ENCODE results near the gene C12orf60. TPM values are rescaled to one million over a fixed set of nuclear protein-coding genes. Genes with fewer than 3 reads are reported as not detected.
A peak's percentile ranks its signal among the peaks of the same experiment; 100 is the strongest.

Gene C12orf60
- total RNA-seq, 1 donor from 2014 or later, result 1.9 TPM

DNA sequence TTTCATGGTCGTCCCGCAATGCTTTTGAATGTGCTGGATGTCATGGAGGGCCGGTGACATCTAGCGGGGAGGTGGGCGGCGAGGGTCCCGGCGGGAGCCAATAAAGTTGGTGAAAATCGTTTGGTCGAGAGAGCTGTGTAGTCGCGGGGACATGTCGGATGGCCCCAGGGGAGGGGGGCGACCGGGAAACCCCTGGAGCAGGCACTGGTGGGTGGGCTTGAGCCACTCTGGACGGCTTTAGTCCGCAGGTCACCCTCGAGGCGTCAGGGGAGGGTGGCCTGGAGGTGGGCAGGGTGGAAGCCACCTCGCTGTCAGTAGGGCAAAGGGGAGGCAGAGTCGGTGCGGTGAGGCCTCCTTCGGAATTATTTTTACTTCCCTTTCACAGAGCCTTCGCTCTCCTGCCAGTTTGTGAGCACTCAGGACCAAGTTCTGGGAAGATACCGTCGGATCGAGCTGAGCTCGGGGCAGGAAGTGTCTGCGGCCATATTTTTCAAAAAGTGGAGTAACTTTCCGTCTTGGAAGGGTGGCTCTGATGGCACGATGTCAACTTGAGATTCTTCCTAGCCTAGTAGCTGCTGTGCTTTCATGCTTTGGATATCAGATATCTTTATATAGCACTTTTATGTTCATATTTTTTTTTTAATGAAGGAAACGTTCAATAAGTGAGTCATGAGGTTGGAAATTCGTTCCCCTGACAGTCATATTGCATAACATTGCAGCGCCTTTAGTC lies 28.4 kb upstream of the C12orf60 start:
- intact Hi-C loops (cut with micrococcal nuclease), result loop anchor here (5.0 kb wide), 1 partner anchor 222 kb away; no protein-coding TSS in a partner anchor
- H3K9me3 ChIP-seq (replicated peaks), result no peaks in the 10 kb centered on the region
- H3K27me3 ChIP-seq (ENCODE audit: low read depth), result no peaks in the 10 kb centered on the region
- peak overlapping the region; percentile 94 for H3K27ac ChIP-seq (replicated peaks)
- no peaks in the 10 kb centered on the region for H3K36me3 ChIP-seq
- H3K4me1 ChIP-seq, result peaks cover 45% of the 10 kb centered on the region
- TF ChIP-seq CTCF (IDR thresholded peaks at IDR 0.05; ENCODE audit: borderline replicate concordance), result no peak
- peak overlapping the region; percentile 81 for H3K4me3 ChIP-seq
- peak; percentile 31 for DNase-seq

DNA sequence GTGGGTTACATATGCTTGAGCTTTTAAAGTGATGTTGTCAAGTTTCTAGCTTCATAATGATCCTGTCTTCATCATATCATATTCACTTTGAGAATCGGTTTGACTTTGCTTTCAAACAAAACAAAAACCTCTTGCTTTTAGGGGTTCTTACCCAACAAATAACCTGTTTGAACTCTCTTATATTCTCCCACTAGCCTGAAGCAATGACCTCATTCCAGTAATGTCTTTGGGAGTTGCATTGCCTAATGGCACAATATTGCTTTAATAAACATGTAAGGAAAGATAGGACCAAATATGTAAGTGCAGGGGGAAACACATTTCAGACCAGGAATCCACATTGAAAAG lies 27.9 kb upstream of the C12orf60 start:
- H3K36me3 ChIP-seq, result no peaks in the 10 kb centered on the region
- H3K27me3 ChIP-seq (ENCODE audit: low read depth), result no peaks in the 10 kb centered on the region
- H3K9me3 ChIP-seq (replicated peaks), result no peaks in the 10 kb centered on the region
- no peak for TF ChIP-seq CTCF (IDR thresholded peaks at IDR 0.05; ENCODE audit: borderline replicate concordance)
- H3K4me3 ChIP-seq, result peak overlapping the region; percentile 81
- H3K4me1 ChIP-seq, result peaks cover 39% of the 10 kb centered on the region
- intact Hi-C loops (cut with micrococcal nuclease), result no loop called here
- DNase-seq, result no peak
- peak overlapping the region; percentile 94 for H3K27ac ChIP-seq (replicated peaks)

DNA sequence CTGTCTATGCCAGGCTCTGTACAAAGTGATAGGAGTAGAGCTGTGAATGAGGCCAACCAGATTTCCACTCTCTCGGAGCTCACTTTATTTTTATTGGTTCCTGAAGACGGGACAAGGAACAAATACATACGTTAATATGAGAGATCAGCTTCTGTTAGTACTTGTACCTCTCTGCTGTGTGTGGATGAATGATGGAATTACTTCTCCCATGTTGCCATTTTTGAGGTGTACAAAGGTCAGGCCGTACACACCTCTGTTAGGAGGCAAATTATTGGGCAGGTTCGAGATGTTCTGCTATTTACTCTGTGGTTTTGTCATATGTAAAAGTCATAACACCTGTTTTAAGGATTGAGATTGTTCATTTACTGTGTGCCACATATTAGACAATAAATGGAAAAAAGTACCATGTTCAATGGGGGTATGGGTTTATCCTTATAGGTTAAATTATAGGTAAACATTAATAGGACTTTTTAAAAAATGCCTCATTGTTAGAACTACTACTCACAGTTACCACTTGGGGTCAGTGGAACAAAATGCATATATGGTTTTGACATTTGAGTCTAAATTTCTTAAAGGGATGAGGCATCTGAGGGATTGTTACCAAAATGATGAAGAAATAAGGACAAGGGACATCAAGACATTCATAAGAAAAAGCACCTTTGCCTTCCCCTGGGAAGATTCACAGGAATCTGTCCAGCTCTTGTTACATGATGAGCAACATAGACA lies 27.1 kb upstream of the C12orf60 start:
- Histone ChIP-seq H3K9me3 (replicated peaks) (no peaks in the 10 kb centered on the region), H3K27me3 (ENCODE audit: low read depth) (no peaks in the 10 kb centered on the region), H3K4me3 (peak overlapping the region; percentile 81), H3K27ac (replicated peaks) (peak overlapping the region; percentile 94), H3K4me1 (peaks cover 31% of the 10 kb centered on the region), H3K36me3 (no peaks in the 10 kb centered on the region)
- DNase-seq, result no peak
- intact Hi-C loops (cut with micrococcal nuclease), result no loop called here
- TF ChIP-seq CTCF (IDR thresholded peaks at IDR 0.05; ENCODE audit: borderline replicate concordance), result peak; percentile 26

DNA sequence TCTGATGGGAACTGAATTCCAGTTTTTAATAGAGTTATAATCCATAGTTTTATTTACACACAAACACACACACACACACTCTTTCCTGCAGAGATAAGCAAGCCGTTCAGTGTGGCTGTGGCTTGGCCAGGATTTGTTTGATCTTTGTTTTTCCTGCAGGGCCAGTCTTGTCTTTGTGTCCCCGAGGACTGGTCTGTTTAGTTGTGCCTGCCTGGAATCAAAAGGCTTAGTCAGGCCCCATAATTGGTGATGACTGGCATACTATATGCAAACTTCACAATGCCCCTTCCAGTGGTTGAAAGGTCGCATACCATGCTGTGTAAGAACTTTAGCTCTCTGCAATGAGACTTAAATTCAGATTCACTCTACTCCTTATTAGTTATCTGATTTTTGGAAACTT lies 26.2 kb upstream of the C12orf60 start:
- no peaks in the 10 kb centered on the region for H3K36me3 ChIP-seq
- no peaks in the 10 kb centered on the region for H3K27me3 ChIP-seq (ENCODE audit: low read depth)
- H3K4me3 ChIP-seq, result no peak overlapping the region
- intact Hi-C loops (cut with micrococcal nuclease), result no loop called here
- peak overlapping the region; percentile 36 for H3K27ac ChIP-seq (replicated peaks)
- no peak for DNase-seq
- no peaks in the 10 kb centered on the region for H3K9me3 ChIP-seq (replicated peaks)
- TF ChIP-seq CTCF (IDR thresholded peaks at IDR 0.05; ENCODE audit: borderline replicate concordance), result no peak
- peaks cover 29% of the 10 kb centered on the region for H3K4me1 ChIP-seq

- Histone ChIP-seq H3K36me3 (peaks cover 7% of the 10 kb centered on the region), H3K4me1 (peaks cover 18% of the 10 kb centered on the region), H3K27ac (replicated peaks) (no peak overlapping the region), H3K27me3 (ENCODE audit: low read depth) (no peaks in the 10 kb centered on the region), H3K4me3 (no peak overlapping the region), H3K9me3 (replicated peaks) (no peaks in the 10 kb centered on the region)
- TF ChIP-seq CTCF (IDR thresholded peaks at IDR 0.05; ENCODE audit: borderline replicate concordance), result no peak
- DNase-seq, result no peak
- intact Hi-C loops (cut with micrococcal nuclease), result no loop called here
Observed at GRCh38 chr12:14779834-14780233, 23.6 kb upstream of the C12orf60 start.

Data from left ventricle myocardium inferior (tissue), 1 donor.